Spinal cord (tissue), 10 donors: ENCODE measurements around the gene FGFR1OP2. TPM values are rescaled to one million over a fixed set of nuclear protein-coding genes. Genes with fewer than 3 reads are reported as not detected.

Experiments used
- DNase-seq, 6 donors: peaks; one replicate each; pipeline versions ENCODE4 v3.0.0 to v3.0.0-alpha.2; 2013 to 2015; ENCODE audit warnings: low spot score in 6 of 6, low read depth in 4 of 6
- H3K27ac ChIP-seq: one replicate; pipeline ENCODE4 v1.5.1; 2013; ENCODE audit warnings: low read depth, low read length, control low read depth
- H3K27me3 ChIP-seq: one replicate; pipeline ENCODE4 v1.6.1; 2013; ENCODE audit warnings: low read length; ENCODE audit not compliant: control insufficient read depth, insufficient read depth
- H3K36me3 ChIP-seq: one replicate; pipeline ENCODE4 v1.6.1; 2013; ENCODE audit warnings: low read length; ENCODE audit not compliant: control insufficient read depth, insufficient read depth
- H3K4me1 ChIP-seq: one replicate; pipeline ENCODE4 v1.6.1; 2013; ENCODE audit warnings: low read length; ENCODE audit not compliant: control insufficient read depth, insufficient read depth
- H3K4me3 ChIP-seq: one replicate; pipeline ENCODE4 v1.5.1; 2013; ENCODE audit warnings: low read depth, low read length, control low read depth
- H3K9me3 ChIP-seq: one replicate; pipeline ENCODE4 v1.6.1; 2013; ENCODE audit warnings: low read length; ENCODE audit not compliant: control insufficient read depth, insufficient read depth
- WGBS: methylation state at CpG from one replicate; pipeline ENCODE4 v1.1.5; 2013; ENCODE audit warnings: missing lambda C conversion rate; ENCODE audit not compliant: insufficient coverage; 5-methylcytosine and 5-hydroxymethylcytosine counted together
- polyA plus RNA-seq, 2 donors: library from polyadenylated mRNA; unstranded; fragments of 120-200 nt; gene quantifications; one replicate each; pipeline ENCODE4 v1.2.1, GENCODE V29; 2013; ENCODE audit not compliant: insufficient read length in 2 of 2
- total RNA-seq, 2 donors: library from RNA; depleted of rRNA in 1 of 2; stranded (reverse); fragments of 120-200 nt in 1 of 2; fragments of >200 nt in 1 of 2; gene quantifications; one replicate each; pipeline versions ENCODE4 v1.2.3 to v1.2.4, GENCODE V29; 2013 to 2014
- donor health status: healthy.

FGFR1OP2 gene
- total and polyA plus RNA-seq, 4 donors, result 45.9 to 84.4 (median 54.2) TPM

DNA sequence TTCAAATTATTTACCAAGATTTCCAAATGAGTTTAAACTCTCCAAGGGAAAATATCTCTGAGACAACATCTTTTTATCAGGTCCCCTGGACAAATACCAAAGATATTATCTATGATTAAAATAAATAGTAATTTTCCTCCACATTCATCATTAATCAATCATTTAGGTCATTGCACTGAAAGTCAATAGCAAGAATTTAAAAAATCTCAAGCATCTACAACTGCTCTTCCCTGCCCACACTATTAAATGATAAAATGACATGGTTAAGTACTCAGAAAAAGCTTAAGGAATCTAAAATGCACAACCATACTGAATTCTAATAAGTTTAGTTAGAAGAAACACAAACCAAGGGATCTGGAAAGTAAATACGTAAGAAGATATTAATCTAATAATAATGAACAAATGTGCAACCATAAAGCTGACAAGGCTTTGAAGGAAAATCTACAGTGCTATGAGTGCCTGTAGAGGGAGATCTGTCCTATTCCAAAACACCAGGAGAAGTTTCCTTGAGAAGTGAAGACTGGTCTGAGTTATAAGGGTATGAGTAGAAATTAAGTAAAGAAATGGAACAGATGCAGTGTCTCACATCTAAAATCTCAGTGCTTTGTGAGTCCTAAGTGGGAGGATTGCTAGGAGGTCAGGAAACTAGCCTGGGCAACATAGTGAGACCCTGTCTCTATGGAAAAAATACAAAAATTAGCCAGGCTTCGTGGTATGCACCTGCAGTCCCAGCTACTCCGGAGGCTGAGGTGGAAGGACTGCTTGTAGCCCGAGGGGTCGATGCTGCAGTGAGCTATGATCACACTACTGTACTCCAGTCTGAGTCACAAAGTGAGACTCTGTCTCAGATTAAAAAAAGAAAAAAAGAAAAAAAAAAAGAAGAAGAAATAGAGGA is 19.7 kb upstream of the FGFR1OP2 start:
- Histone ChIP-seq H3K27me3 (no peaks in the 10 kb centered on the region), H3K4me1 (peaks cover 4% of the 10 kb centered on the region), H3K36me3 (peaks cover 8% of the 10 kb centered on the region), H3K9me3 (no peaks in the 10 kb centered on the region), H3K4me3 (no peak overlapping the region), H3K27ac (peak overlapping the region; percentile 58)
- DNase-seq, result no peak
- whole genome bisulfite sequencing, result 60% methylated on average over 1 of the region's 5 CpGs

GRCh38 chr12:26919216-26919555 is 19.1 kb upstream of the FGFR1OP2 start:
- peak in 1 of 6 donors; percentile 38 for DNase-seq
- no peaks in the 10 kb centered on the region for H3K9me3 ChIP-seq
- WGBS, result 48% methylated on average over 2 of the region's 2 CpGs
- H3K36me3 ChIP-seq, result peaks cover 8% of the 10 kb centered on the region
- H3K27me3 ChIP-seq, result no peaks in the 10 kb centered on the region
- H3K27ac ChIP-seq, result no peak overlapping the region
- H3K4me3 ChIP-seq, result no peak overlapping the region
- H3K4me1 ChIP-seq, result peaks cover 4% of the 10 kb centered on the region

GRCh38 chr12:26921886-26922285 is 16.4 kb upstream of the FGFR1OP2 start:
- Histone ChIP-seq H3K27ac (no peak overlapping the region), H3K9me3 (no peaks in the 10 kb centered on the region), H3K4me3 (no peak overlapping the region), H3K36me3 (peaks cover 12% of the 10 kb centered on the region), H3K27me3 (no peaks in the 10 kb centered on the region), H3K4me1 (peaks cover 4% of the 10 kb centered on the region)
- WGBS, result no CpG with 5 or more reads among the region's 3 CpGs
- DNase-seq, result no peak

DNA sequence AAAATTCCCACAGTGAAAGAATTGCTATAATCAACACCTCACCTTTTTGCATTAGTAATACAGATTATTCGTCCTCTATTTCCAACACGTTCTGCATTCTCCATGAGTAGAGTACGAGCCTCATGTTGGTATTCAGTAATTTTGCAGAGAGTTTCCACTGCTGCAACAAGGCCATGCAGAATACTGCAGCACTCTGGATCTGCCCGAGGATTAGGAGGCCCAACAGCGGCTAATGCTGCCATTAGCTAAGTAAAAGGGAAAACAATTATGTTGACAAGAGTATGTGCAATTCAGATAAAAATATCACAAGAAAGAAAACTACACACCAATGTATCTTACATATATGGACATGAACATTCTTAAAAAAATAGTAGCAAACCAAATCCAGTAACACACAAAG is 9.6 kb upstream of the FGFR1OP2 start:
- H3K36me3 ChIP-seq, result peaks cover 8% of the 10 kb centered on the region
- no peak overlapping the region for H3K27ac ChIP-seq
- no peaks in the 10 kb centered on the region for H3K4me1 ChIP-seq
- DNase-seq, result no peak
- no peaks in the 10 kb centered on the region for H3K9me3 ChIP-seq
- no peak overlapping the region for H3K4me3 ChIP-seq
- no peaks in the 10 kb centered on the region for H3K27me3 ChIP-seq
- 92% methylated on average over 2 of the region's 5 CpGs for WGBS

- WGBS, result 100% methylated on average over 1 of the region's 2 CpGs
These were observed 8.7 kb upstream of the FGFR1OP2 start for GRCh38 chr12:26929590-26929989.

GRCh38 chr12:26935636-26936378 is 2.5 kb upstream of the FGFR1OP2 start:
- Histone ChIP-seq H3K36me3 (no peaks in the 10 kb centered on the region), H3K4me1 (no peaks in the 10 kb centered on the region), H3K27me3 (no peaks in the 10 kb centered on the region), H3K27ac (no peak overlapping the region), H3K9me3 (no peaks in the 10 kb centered on the region), H3K4me3 (no peak overlapping the region)
- no peak for DNase-seq
- WGBS, result 67% methylated on average over 1 of the region's 7 CpGs

More at GRCh38 chr12:26929590-26929989, 8.7 kb upstream of the FGFR1OP2 start:
- Histone ChIP-seq H3K27ac (no peak overlapping the region), H3K27me3 (no peaks in the 10 kb centered on the region), H3K4me1 (no peaks in the 10 kb centered on the region), H3K4me3 (no peak overlapping the region), H3K36me3 (peaks cover 8% of the 10 kb centered on the region), H3K9me3 (no peaks in the 10 kb centered on the region)
- DNase-seq, result no peak

- no peak overlapping the region for H3K27ac ChIP-seq
- H3K27me3 ChIP-seq, result no peaks in the 10 kb centered on the region
- no peaks in the 10 kb centered on the region for H3K36me3 ChIP-seq
- WGBS, result no CpG with 5 or more reads among the region's 8 CpGs
- H3K9me3 ChIP-seq, result no peaks in the 10 kb centered on the region
- no peak for DNase-seq
- peak overlapping the region; percentile 92 for H3K4me3 ChIP-seq
- H3K4me1 ChIP-seq, result no peaks in the 10 kb centered on the region
These were observed 1.5 kb upstream of the FGFR1OP2 start for GRCh38 chr12:26936559-26937442.

DNA sequence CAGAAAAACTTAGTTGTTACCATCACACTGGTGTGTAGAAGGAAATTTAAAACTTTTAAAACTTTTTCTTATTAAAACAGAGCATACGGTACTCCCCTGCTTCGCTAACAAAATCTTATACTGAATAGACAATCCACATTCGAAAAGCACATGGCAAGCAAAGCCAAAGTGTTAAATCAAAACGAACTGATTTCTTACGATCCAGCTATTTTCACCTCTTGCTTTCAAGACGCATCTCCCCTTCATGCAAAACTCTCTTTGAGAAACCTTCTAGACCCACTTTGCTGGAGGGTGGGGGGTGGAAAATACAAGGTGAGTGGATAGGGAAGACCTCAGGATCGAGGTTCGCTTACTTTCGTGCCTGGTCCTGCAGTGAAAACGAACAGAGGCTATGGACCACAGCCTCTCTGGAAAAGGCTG is 817 bp upstream of the FGFR1OP2 start:
- Histone ChIP-seq H3K27me3 (no peaks in the 10 kb centered on the region), H3K36me3 (no peaks in the 10 kb centered on the region), H3K27ac (peak overlapping the region; percentile 97), H3K9me3 (no peaks in the 10 kb centered on the region), H3K4me1 (no peaks in the 10 kb centered on the region), H3K4me3 (peak overlapping the region; percentile 92)
- DNase-seq, result no peak
- 0% methylated on average over 7 of the region's 10 CpGs for WGBS

DNA sequence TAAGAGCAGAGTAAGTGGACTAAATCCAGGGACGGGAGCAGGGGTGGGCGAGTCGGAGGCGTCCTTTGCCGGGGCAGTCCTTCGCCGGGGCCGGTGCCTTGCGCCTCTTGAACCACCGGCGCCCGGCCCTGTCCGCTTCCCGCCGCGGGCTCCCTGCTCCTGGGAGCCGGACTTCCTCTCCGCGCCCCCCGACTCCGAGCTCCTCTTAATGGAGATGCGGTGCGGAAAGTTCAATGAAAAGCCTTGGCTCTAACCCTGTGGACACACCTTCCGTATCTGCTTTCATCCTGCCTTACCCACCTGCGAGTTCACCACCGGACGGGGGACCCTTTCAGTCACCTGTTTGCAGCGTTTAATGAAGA is 412 bp downstream of the FGFR1OP2 start:
- Histone ChIP-seq H3K4me3 (peak overlapping the region; percentile 92), H3K27me3 (no peaks in the 10 kb centered on the region), H3K36me3 (no peaks in the 10 kb centered on the region), H3K4me1 (no peaks in the 10 kb centered on the region), H3K27ac (peak overlapping the region; percentile 97), H3K9me3 (no peaks in the 10 kb centered on the region)
- 0% methylated on average over 27 of the region's 28 CpGs for WGBS
- no peak for DNase-seq
